GM18520 (cell line): ENCODE results near the gene MLANA.

Experiments
- ATAC-seq: cut with Tn5 transposase; IDR thresholded peaks from one replicate; pipeline ENCODE4 v1.9.1; 2021; ENCODE audit not compliant: unreplicated experiment

The MLANA gene

GRCh38 chr9:5957166-5957565 lies 66.5 kb downstream of the MLANA start:
- ATAC-seq: no peak

- no peak for ATAC-seq
These were observed 67.6 kb downstream of the MLANA start for GRCh38 chr9:5958273-5958672.
